HG03060 (cell line): ENCODE results near the gene HAGHL.

Experiments used
- ATAC-seq: cut with Tn5 transposase; IDR thresholded peaks from one replicate; pipeline ENCODE4 v1.9.1; 2021; ENCODE audit warnings: low read depth, moderate number of reproducible peaks; ENCODE audit not compliant: unreplicated experiment

Gene HAGHL, protein sequence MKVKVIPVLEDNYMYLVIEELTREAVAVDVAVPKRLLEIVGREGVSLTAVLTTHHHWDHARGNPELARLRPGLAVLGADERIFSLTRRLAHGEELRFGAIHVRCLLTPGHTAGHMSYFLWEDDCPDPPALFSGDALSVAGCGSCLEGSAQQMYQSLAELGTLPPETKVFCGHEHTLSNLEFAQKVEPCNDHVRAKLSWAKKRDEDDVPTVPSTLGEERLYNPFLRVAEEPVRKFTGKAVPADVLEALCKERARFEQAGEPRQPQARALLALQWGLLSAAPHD

DNA sequence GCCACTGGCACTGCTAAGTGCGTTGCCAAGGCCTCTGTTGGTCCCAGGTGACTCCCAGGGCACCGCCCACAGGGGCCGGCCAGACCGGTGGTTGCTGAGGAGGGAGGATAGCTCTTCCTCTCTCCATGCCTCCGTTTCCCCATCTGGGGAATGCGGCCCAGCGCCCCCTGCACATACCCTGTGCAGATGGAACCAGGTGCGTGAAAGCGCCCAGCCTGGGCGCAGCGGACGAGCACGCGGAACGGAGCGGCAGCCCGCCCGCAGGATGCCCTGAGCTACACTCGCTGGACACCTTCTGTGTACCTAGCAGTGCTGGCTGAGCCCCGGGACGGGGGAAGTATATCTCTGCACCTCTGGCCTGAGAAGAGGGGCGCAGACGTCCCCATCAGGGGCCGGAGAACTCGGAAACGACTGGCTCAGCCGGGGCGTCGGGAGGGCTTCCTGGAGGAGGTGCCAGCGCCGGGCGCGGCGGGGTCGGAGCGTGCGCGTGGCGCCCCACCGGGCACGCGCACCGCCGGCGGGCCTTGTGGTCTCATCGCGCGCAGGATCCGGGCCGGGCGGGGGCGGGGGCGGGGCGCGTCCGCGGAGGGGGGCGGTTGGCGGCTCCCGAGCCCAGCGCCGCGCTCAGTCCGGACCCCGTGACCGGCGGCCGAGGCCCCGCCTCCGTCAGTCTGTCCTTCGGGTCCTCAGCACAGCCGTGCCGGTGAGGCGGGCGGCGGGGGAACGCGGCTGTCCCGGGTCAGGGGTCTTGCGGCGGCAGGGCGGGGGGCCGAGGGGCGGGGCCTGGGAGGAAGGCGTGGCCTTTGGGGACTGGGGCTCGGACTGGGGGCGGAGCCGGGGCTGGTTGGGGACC, at the start of gene HAGHL, which contains the start of gene CCDC78:
HAGHL (plus strand) TSS at position 669 of the 853 bp plus-strand sequence. CDS start 404 bp downstream, outside the sequence.
CCDC78 (minus strand) TSS at position 6 of the 853 bp plus-strand sequence. CDS start 76 bp downstream, outside the sequence.
- ATAC-seq, result no peak

DNA sequence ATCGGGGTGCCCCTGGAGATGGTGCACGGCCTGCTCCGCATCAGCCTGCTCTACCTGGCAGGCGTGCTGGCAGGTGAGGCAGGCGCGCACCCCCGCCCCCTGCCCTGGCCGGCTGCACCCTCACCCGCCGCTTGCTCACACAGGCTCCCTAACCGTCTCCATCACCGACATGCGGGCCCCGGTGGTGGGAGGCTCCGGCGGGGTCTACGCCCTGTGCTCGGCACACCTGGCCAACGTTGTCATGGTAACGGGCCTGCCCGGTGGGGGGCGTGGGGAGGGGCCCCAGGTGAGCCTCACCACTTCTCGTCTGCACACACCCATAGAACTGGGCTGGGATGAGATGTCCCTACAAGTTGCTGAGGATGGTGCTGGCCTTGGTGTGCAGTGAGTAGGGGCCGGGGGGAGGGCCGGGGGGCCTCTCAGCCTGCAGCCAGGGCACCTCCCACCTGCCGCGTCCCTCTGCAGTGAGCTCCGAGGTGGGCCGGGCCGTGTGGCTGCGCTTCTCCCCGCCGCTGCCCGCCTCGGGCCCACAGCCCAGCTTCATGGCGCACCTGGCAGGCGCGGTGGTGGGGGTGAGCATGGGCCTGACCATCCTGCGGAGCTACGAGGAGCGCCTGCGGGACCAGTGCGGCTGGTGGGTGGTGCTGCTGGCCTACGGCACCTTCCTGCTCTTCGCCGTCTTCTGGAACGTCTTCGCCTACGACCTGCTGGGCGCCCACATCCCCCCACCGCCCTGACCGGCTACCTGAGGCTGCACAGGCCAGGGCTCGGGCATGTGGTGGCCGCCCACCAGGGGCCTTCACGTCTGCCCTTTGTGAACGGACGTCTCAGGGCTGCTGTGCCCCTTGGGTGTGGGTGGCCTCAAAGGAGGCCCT, 49.4 kb upstream of the HAGHL start:
- ATAC-seq, result no peak

DNA sequence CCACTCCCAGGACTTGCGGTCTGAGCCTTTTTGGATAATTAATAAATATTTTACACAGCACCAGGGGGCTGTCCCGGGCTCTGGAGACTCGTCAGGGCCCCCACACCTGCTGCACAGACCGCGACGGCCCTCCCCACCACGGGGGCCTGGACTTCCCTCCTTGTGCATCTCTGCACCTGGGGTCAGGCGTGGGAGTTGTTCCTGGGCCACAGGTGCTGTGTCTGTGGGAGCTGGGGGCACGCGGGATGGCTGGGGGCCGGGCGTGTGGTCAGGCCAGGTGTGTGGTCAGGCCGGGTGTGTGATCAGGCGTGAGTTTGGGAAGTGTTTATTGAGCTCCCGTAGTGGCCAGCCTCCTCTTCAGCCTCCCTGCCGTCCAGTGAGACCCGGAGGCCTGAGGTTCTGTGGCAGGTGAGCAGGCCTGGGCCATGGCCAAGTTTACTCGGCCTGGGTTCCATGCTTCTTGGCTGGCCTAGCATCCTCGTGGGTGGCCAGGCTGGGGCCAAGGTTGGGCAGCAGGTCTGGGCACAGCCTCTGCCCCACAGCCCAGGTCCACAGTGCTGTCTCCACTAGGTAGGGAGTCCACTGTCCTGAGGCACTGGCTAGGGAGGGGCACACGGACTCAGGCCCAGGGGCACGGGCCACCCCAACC, 48.6 kb upstream of the HAGHL start:
- no peak for ATAC-seq

DNA sequence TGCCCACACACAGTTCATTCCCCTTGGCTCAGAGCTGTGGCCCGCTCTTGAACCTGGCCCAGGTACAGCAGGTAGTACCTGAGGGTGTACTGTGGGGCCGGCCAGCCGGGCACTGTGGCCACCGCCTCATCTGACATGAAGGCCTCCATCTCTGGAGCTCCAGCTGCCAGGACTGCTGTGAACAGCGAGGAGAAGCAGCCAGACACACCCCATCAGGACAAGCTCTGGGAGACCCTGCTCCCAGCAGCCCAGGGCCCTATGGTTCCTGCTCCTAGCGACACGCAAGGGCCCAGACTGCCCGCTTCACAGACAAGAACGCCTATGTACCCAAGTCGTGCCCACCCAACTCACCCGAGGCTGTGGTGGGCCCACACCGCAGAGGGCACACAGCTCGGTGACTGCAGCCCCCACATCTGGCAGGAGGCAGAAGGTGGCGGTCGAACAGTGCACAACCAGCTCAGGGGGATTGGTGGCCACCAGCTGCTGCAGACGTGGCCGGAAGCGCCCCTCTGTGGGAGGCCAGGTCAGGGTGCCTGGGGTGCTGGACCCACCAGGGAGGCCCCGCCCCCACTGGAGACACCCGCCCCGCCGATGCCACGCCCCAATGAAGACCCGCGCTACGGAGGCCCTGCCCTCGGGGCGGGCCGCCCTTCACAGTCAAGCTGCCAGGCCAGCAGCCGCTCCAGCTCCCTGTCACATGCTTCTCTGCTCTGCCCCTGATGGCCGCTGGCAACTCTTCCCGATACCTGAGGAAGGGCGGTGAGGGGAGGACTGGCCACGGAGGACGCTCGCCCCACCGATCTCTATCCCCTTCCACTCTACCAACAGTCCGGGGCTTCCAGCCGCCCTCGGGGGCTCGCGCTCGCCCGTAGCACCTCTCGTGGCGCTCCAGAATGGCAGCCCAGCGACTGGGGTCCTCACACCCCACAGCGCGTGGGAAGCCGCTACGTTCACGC, 47.8 kb upstream of the HAGHL start:
- ATAC-seq, result no peak

DNA sequence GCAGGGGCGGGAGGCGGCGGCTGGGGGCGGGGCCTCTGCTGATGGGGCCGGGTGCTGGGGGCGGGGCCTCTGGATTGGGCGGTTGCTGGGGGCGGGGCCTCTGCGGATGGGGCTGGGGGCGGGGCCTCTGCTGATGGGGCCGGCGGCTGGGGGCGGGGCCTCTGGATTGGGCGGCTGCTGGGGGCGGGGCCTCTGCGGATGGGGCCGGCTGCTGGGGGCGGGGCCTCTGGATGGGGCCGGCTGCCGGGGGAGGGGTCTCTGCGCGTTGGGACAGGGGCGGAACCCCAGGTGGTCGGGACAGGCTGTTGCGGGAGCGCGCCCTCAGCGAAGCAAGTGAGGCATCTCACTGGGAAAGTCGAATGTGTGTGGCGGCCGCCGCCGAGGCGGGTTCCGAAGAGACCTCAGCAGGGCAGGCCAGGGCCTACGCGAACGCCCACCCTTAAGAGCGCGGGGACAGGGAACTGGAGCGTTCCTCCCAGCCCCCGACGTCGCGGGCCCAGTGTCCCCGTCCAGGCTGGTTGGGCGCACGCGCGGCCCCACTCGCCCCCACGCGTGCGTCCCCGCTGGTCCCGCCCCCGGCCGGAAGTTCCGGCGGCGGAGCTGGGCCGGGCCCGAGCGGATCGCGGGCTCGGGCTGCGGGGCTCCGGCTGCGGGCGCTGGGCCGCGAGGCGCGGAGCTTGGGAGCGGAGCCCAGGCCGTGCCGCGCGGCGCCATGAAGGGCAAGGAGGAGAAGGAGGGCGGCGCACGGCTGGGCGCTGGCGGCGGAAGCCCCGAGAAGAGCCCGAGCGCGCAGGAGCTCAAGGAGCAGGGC, 46.9 kb upstream of the HAGHL start, which contains the start of gene STUB1:
STUB1 (plus strand) TSS at position 597 of the 811 bp plus-strand sequence; CDS start at position 713, 116 bp downstream.
- no peak for ATAC-seq

DNA sequence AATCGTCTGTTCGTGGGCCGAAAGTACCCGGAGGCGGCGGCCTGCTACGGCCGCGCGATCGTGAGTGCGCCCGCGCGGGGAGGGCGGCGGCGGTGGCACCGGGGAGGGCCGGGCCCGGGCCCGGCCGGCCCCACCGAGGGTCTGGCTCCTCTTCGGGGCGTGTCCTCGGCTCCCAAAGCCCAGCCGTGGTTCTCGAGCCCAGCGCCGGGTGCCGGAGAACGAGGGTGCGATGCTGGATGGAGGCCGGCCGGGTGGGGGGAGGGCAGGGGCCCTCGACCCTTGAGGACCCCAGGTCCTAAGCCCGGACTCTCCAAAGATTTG, 46.3 kb upstream of the HAGHL start:
- ATAC-seq, result no peak

DNA sequence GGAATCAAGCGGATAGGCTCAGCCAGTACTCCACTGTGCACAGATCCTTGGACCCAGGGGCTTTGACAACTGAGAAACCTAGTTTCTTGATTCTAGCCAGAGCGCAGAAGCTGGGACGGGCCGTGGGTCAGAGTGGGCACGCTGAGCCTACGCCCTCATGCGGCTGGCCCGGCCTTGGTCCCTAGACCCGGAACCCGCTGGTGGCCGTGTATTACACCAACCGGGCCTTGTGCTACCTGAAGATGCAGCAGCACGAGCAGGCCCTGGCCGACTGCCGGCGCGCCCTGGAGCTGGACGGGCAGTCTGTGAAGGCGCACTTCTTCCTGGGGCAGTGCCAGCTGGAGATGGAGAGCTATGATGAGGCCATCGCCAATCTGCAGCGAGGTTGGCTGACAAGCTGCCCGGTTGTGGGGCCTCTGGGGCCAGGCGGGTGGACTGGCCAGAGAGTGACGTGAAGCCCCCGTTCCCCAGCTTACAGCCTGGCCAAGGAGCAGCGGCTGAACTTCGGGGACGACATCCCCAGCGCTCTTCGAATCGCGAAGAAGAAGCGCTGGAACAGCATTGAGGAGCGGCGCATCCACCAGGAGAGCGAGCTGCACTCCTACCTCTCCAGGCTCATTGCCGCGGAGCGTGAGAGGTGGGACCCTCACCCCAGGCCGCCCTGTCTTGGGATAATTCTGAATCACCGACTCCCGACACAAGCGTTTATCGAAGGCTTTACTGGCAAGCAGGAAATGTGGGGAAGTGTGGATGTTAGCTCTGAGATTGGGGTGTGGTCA, 45.8 kb upstream of the HAGHL start:
- no peak for ATAC-seq

DNA sequence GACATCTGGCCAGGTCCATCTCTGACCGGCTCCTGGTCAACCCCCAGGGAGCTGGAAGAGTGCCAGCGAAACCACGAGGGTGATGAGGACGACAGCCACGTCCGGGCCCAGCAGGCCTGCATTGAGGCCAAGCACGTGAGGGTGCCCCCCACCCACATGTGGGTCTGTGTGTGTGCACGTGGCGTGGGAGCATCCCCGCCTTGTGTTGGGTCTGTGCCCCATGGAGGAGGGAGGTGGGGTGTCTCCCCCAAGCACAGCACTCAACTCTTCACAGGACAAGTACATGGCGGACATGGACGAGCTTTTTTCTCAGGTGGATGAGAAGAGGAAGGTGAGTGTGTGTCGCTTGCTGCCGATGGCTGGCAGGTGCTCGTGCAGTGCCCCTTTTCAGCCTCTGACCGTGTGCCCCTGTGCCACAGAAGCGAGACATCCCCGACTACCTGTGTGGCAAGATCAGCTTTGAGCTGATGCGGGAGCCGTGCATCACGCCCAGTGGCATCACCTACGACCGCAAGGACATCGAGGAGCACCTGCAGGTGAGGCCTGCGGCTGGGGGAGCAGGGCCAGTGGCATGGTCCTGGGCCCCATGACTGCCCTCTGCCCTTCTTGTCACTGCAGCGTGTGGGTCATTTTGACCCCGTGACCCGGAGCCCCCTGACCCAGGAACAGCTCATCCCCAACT, 45.0 kb upstream of the HAGHL start:
- ATAC-seq, result no peak

DNA sequence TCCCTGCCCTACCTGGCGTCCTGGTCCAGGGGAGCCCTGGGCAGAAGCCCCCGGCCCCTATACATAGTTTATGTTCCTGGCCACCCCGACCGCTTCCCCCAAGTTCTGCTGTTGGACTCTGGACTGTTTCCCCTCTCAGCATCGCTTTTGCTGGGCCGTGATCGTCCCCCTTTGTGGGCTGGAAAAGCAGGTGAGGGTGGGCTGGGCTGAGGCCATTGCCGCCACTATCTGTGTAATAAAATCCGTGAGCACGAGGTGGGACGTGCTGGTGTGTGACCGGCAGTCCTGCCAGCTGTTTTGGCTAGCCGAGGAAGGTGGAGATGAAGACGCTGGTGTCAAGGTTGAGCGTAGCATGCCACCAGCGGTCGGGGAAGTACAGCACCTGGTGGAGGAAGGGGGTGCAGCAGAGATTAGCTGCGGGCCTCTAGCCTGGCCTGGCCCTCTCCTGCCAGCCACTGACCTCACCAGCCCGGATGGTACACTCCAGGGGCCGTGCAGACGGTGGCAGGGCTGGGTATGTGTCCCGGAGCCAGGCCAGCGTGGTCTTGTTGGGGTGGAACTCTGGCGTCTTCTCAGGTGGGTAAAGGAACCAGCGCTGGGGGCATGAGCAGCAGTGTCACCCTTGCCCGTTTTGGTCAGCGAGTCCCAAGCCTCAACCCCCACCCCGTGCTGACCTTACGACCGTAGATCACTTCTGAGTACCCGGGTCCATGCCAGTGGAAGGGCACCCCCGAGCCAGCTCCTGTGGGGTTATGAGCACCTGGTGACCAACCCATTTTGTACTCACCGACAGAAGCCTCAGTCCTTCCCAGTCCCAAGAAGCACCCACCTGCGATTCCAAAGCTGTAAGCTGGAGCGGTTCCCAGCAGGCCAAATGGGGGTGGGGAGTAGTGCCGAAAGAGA, 44.2 kb upstream of the HAGHL start:
- no peak for ATAC-seq

DNA sequence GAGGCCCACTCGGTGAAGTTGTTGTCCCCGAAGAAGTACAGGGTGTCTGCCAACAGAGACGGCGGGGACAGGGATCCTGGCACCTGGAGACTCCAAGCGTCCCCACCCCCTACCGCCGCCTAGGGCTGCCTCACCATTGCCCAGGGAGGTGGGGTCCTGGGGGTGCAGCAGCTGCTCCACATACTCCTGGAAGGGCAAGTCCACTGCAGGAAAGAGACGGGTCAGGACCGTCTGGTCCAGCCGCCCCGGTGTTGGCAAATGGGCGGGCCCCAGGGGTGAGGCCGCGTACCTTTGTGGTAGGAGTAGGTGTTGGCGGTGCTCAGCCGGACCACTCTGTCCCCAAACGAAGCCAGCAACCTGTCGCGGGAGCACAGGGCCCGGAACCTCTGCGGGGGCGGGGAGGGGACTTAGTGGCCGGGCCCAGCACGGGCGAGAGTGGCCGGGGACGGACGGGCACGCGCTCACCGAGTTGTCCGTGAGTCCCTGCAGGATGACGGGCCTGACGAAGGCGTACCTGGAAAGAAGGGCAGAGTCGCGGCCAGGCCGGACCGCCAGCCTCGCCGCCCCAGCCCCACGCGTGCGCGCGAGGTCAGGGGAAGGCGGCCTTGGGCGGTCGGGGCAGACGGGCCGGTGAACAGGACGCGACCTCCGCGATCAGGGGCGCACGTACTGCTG, 43.4 kb upstream of the HAGHL start:
- ATAC-seq, result no peak

DNA sequence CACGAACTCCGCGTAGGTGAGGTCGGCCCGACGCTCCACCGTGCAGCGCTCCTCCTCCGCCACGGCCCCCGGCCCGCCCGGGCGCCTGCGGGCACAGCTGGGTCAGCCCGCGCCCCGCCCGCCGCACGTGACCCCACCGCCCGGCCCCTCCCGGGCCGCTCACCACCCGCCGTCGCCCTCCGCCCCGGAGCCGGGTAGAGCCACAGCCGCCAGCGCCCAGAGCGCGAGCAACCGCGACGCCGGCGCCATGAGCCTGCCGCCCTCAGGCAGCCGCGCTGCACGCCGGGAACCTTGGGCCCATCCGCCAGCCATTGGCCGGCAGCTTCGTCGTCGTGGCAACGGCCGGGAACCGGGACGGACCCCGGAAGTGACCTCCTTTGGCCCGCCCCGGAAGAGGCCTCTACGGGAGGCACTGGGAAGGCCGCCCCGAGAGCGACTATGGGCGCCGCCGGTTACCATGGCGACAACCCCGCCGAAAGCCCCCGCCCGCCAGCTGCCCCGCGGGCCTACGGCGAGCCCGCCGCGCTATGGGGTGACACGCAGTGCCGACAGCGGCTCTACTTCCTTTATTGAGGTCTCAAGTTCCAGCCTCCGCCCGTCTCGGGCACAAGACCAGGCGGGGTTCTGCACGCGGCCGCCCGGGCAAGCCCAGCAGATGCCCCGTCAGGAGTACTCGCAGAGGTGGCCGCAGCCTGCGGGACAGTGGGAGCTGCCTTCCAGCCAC, 42.7 kb upstream of the HAGHL start, which contains the start of gene JMJD8:
JMJD8 (minus strand) TSS at position 264 of the 724 bp plus-strand sequence; CDS start at position 249, 15 bp downstream.
- ATAC-seq, result no peak

DNA sequence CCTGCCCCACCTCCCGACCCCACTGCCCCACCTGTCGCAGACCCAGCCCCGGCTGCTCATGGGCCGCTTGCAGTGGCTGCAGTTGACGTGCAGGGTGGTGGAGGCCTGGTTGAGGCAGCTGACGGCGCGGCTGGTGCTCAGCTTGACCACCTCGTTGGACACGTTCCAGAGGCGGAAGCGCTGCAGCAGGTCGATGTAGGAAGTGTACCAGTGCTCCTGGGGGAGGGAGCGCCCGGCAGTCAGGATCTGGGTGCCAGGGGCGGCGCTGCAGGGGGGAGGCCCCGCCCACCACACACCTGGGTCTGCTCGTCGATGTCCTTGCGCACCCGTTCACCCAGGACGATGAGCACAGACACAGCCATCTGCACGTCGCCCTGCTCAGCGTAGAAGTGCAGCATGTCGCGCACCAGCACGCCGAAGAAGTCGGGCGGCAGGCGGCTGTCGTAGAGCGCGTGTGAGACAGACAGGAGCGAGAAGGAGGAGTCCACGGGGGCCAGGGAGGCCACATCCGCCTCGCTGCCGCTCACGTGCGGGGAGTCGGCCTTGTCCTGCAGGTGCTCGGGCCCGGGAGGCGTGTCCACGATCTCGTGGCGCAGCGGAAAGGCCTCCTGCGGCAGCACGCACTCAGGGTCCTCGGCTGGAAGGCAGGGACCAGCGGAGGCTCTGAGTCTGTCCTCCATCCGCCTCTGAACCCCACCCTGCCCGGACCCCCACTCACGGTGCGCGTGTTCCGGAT, 41.8 kb upstream of the HAGHL start:
- ATAC-seq, result no peak

DNA sequence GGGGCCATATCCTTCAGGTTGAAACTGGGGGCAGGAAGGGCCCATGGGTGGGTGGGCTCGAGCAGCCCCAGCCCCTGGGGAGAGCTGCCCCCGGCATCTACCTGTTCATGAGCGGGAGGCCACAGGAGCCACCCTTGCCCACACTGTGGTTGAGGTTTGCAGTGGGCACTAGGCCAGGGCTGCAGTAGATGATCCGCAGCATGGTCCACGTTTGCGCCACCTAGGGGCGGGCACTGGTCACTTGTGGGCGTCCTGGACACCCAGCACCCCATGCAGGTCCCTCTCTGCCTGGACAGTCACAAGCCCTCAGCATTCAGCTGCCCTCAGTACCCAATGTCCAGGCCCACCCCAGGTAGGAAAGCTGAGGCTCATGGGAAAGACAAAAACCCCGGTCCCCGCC, 40.9 kb upstream of the HAGHL start:
- no peak for ATAC-seq
